ENCODE measurements around the gene ASXL2.
A peak's percentile ranks its signal among the peaks of the same experiment; 100 is the strongest.

ASXL2 gene

DNA sequence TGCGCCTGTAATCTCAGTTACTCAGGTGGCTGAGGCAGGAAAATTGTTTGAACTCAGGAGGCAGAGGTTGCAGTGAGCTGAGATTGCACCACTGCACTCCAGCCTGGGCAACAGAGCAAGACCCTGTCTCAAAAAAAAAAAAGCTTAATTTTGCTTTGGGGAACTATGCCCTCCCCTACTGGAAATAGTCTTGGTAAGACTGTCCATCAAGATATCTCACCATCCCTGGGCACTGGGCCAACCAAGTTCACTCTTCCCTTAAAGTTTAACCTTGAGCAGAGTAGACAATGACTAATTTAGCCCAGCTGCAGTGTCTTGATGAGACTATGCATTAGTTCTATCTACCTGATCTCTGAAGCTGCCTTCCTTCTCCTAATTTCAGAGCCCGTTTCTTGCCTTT lies 44.7 kb downstream of the ASXL2 start:
- Histone ChIP-seq H3K4me3 (replicated peaks; ENCODE audit: insufficient read depth, low read length) (no peak overlapping the region), H3K27me3 (ENCODE audit: insufficient read depth, poor library complexity, severe bottlenecking) (no peaks in the 10 kb centered on the region), H3K27ac (replicated peaks) (no peak overlapping the region)
- no peak for TF ChIP-seq GABPA (IDR thresholded peaks at IDR 0.05; ENCODE audit: low read depth)
- no peak for TF ChIP-seq POLR2AphosphoS5 (IDR thresholded peaks at IDR 0.05; ENCODE audit: low read depth)
- TF ChIP-seq, protein P1, sequence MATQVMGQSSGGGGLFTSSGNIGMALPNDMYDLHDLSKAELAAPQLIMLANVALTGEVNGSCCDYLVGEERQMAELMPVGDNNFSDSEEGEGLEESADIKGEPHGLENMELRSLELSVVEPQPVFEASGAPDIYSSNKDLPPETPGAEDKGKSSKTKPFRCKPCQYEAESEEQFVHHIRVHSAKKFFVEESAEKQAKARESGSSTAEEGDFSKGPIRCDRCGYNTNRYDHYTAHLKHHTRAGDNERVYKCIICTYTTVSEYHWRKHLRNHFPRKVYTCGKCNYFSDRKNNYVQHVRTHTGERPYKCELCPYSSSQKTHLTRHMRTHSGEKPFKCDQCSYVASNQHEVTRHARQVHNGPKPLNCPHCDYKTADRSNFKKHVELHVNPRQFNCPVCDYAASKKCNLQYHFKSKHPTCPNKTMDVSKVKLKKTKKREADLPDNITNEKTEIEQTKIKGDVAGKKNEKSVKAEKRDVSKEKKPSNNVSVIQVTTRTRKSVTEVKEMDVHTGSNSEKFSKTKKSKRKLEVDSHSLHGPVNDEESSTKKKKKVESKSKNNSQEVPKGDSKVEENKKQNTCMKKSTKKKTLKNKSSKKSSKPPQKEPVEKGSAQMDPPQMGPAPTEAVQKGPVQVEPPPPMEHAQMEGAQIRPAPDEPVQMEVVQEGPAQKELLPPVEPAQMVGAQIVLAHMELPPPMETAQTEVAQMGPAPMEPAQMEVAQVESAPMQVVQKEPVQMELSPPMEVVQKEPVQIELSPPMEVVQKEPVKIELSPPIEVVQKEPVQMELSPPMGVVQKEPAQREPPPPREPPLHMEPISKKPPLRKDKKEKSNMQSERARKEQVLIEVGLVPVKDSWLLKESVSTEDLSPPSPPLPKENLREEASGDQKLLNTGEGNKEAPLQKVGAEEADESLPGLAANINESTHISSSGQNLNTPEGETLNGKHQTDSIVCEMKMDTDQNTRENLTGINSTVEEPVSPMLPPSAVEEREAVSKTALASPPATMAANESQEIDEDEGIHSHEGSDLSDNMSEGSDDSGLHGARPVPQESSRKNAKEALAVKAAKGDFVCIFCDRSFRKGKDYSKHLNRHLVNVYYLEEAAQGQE (IDR thresholded peaks at IDR 0.05; ENCODE audit: insufficient replicate concordance, low read depth) = no peak
- TF ChIP-seq SPI1 (IDR thresholded peaks at IDR 0.05; ENCODE audit: borderline replicate concordance, low read depth) = no peak
- TF ChIP-seq, protein P2, sequence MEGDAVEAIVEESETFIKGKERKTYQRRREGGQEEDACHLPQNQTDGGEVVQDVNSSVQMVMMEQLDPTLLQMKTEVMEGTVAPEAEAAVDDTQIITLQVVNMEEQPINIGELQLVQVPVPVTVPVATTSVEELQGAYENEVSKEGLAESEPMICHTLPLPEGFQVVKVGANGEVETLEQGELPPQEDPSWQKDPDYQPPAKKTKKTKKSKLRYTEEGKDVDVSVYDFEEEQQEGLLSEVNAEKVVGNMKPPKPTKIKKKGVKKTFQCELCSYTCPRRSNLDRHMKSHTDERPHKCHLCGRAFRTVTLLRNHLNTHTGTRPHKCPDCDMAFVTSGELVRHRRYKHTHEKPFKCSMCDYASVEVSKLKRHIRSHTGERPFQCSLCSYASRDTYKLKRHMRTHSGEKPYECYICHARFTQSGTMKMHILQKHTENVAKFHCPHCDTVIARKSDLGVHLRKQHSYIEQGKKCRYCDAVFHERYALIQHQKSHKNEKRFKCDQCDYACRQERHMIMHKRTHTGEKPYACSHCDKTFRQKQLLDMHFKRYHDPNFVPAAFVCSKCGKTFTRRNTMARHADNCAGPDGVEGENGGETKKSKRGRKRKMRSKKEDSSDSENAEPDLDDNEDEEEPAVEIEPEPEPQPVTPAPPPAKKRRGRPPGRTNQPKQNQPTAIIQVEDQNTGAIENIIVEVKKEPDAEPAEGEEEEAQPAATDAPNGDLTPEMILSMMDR (IDR thresholded peaks at IDR 0.05; ENCODE audit: insufficient read depth, low read length) = no peak
- peak in 1 of 2 experiments; percentile 9 for DNase-seq (ENCODE audit: low read depth in 1 of 2, low spot score in 1 of 2)

DNA sequence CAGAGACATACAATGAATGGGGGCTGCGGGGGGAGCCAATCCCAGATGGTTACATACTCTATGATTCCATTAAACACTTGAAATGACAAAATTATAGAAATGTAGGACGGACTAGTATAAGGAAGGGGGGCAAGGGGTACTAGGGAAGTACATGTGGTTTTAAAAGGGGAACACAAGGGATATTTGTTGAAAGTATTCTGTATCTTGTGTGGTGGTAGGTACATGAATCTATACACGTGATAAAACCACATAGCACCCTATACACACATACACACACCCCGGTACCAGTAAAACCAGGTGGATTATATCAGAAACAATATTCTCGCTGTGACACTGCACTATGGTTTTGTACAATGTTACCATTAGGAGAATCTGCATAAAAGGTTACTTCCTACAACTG lies 45.4 kb downstream of the ASXL2 start:
- TF ChIP-seq GABPA (IDR thresholded peaks at IDR 0.05; ENCODE audit: low read depth) (no peak), POLR2AphosphoS5 (IDR thresholded peaks at IDR 0.05; ENCODE audit: low read depth) (no peak), SPI1 (IDR thresholded peaks at IDR 0.05; ENCODE audit: borderline replicate concordance, low read depth) (no peak)
- TF ChIP-seq, protein P2 (IDR thresholded peaks at IDR 0.05; ENCODE audit: insufficient read depth, low read length) = no peak
- TF ChIP-seq, protein P1 (IDR thresholded peaks at IDR 0.05; ENCODE audit: insufficient replicate concordance, low read depth) = no peak
- no peak overlapping the region for H3K4me3 ChIP-seq (replicated peaks; ENCODE audit: insufficient read depth, low read length)
- no peak overlapping the region for H3K27ac ChIP-seq (replicated peaks)
- no peaks in the 10 kb centered on the region for H3K27me3 ChIP-seq (ENCODE audit: insufficient read depth, poor library complexity, severe bottlenecking)
- DNase-seq (ENCODE audit: low read depth in 1 of 2, low spot score in 1 of 2) = no peak

DNA sequence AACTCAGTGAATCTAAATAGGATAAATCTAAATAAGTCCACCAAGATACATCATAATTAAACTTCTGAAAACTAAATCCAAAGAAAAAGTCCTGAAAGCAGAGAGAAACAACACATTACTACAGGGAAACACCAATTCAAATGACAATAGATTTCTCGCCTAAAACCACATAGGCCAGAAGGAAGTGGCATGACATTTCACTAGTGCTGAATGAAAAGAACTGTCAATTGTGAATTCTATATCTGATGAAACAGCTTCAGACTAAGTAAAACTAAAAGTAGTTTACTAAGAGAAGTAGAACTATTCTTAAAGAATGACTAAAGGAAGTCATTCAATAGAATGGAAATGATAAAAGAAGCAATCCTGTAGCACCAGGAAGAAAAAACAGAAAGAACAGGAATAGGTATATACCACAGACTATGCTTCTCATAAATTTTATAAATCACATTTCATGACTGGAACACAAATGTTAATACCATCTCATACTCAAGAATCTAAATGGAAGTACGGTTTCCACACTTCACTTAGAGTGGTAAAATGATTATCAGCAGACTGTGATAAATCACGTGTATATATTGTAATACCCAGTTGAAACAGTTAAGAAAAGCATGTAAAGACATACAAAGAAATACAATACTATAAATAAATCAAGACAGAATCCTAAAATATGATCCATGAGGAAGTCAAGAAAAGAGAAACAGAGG lies 46.4 kb downstream of the ASXL2 start:
- TF ChIP-seq, protein P1 (IDR thresholded peaks at IDR 0.05; ENCODE audit: insufficient replicate concordance, low read depth) = no peak
- TF ChIP-seq SPI1 (IDR thresholded peaks at IDR 0.05; ENCODE audit: borderline replicate concordance, low read depth) = no peak
- no peak for TF ChIP-seq GABPA (IDR thresholded peaks at IDR 0.05; ENCODE audit: low read depth)
- TF ChIP-seq, protein P2 (IDR thresholded peaks at IDR 0.05; ENCODE audit: insufficient read depth, low read length) = no peak
- TF ChIP-seq POLR2AphosphoS5 (IDR thresholded peaks at IDR 0.05; ENCODE audit: low read depth) = no peak
- Histone ChIP-seq H3K4me3 (replicated peaks; ENCODE audit: insufficient read depth, low read length) (no peak overlapping the region), H3K27me3 (ENCODE audit: insufficient read depth, poor library complexity, severe bottlenecking) (no peaks in the 10 kb centered on the region), H3K27ac (replicated peaks) (no peak overlapping the region)
- no peak for DNase-seq (ENCODE audit: low read depth in 1 of 2, low spot score in 1 of 2)
